Fibroblast of skin of left quadriceps (primary cell): ENCODE measurements around the gene MAP1LC3B2.
A peak's percentile ranks its signal among the peaks of the same experiment; 100 is the strongest.

ENCODE experiments used
- DNase-seq, 2 experiments: peaks; one replicate each; pipeline ENCODE4 v3.0.0-alpha.2; 2013; ENCODE audit warnings: low read depth in 2 of 2

MAP1LC3B2 gene

GRCh38 chr12:116594325-116595038, 35.3 kb downstream of the MAP1LC3B2 start:
- no peak for DNase-seq

- DNase-seq = no peak
Observed at GRCh38 chr12:116595186-116595585, 36.0 kb downstream of the MAP1LC3B2 start.

GRCh38 chr12:116595672-116596071, 36.5 kb downstream of the MAP1LC3B2 start:
- no peak for DNase-seq

- no peak for DNase-seq
Observed at GRCh38 chr12:116597886-116598285, 38.7 kb downstream of the MAP1LC3B2 start.

GRCh38 chr12:116598311-116599284, 39.4 kb downstream of the MAP1LC3B2 start:
- DNase-seq = no peak

- peak; percentile 41 to 45 for DNase-seq
Observed at GRCh38 chr12:116599285-116600136, 40.3 kb downstream of the MAP1LC3B2 start.

GRCh38 chr12:116600959-116601918, 42.1 kb downstream of the MAP1LC3B2 start:
- DNase-seq = no peak

- DNase-seq = no peak
Observed at GRCh38 chr12:116601933-116602810, 43.0 kb downstream of the MAP1LC3B2 start.

- no peak for DNase-seq
Observed at GRCh38 chr12:116603546-116604177, 44.5 kb downstream of the MAP1LC3B2 start.

- peak; percentile 66 to 68 for DNase-seq
Observed at GRCh38 chr12:116604178-116604895, 45.2 kb downstream of the MAP1LC3B2 start.

GRCh38 chr12:116604951-116605641, 45.9 kb downstream of the MAP1LC3B2 start:
- DNase-seq = peak; percentile 44 to 52

GRCh38 chr12:116606397-116606796, 47.2 kb downstream of the MAP1LC3B2 start:
- DNase-seq = no peak

- no peak for DNase-seq
Observed at GRCh38 chr12:116607039-116607438, 47.9 kb downstream of the MAP1LC3B2 start.

GRCh38 chr12:116609319-116610114, 50.3 kb downstream of the MAP1LC3B2 start:
- DNase-seq = no peak

- no peak for DNase-seq
Observed at GRCh38 chr12:116610971-116611541, 51.9 kb downstream of the MAP1LC3B2 start.

- DNase-seq = no peak
Observed at GRCh38 chr12:116612436-116612835, 53.3 kb downstream of the MAP1LC3B2 start.

- no peak for DNase-seq
Observed at GRCh38 chr12:116613256-116613655, 54.1 kb downstream of the MAP1LC3B2 start.
